Cerebellar cortex (tissue), 1 donor: Measurements from ENCODE around the gene MEIOC.

Experiments
- DNase-seq: peaks from one replicate; pipeline ENCODE4 v3.0.0-alpha.2; 2015; ENCODE audit warnings: low spot score

Gene MEIOC

DNA sequence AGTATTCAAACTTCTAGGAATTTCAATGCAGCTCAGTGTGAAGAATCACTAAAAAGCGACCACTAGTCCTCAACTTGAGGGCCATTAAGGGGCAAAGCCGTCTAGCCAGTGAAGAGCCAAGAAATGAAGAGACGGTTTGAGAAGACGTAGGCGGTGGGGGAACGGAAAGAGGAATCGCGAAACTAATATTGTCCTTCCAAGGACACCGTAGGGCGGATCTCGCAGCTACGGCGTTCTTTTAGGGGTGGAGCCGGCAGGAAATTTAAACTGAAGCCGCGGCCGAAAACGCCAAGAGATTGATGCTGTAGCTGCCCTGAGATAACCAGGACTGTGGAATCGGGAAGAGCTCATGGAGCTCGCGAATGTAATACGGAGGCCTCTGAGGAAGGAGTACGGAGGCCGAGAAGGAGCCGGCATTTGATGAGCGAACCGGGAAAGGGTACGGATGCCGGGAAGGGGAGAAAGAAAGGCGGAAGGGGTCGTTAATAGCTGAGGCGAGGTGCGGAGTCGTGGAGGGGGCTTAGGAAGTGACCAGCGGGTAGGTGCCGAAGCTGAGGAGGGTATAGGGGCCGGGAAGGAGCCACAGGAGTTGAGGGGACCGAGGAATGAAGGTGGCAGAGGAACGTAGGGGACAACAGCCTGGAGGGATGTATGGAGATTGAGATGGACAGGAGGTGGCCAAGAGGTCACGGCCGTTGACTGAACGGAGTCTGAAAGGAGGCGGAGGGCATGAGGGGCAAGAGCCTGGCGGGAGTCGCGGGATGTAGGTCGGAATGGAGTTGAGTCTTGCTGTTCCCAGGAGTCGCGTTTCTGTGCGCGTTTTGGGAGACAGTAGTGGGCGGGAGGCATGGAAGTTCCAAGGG, 52.4 kb downstream of the MEIOC start, which contains the start of gene DBF4B:
Gene DBF4B (plus strand): TSS at position 265 of the 863 bp plus-strand sequence. CDS start 156 bp downstream, at position 421.
- DNase-seq, result peak; percentile 91

- no peak for DNase-seq
These were observed 63.2 kb downstream of the MEIOC start for GRCh38 chr17:44719444-44719843.

DNA sequence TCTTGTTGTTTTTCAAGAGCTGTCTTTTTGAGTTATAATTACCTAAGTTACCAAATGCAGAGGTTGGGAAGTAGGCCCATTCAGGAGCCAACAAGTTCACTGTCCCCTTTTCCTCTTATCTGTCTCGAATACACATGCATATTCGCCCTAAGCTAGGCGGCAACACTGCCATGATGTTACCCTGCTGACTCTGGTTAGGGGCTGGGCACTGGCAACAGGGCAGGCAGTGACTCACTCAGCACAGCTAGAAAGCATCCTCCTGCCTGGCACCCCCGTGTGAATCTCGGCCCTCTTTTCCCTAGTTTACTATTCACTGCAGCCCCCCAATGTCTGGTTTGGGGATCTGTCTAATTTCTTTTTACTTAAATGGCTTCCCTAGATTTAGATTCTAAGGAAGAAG, 66.0 kb downstream of the MEIOC start:
- DNase-seq, result no peak
